Muscle layer of colon (tissue), 2 donors: ENCODE results near the gene WDR36.

ENCODE experiments used
- H3K27ac ChIP-seq: one replicate; pipeline ENCODE4 v1.7.0; 2013; ENCODE audit warnings: low read depth, mild to moderate bottlenecking, low read length, moderate library complexity
- H3K27me3 ChIP-seq, 2 donors: one replicate each; pipeline ENCODE4 v1.7.0; 2013; ENCODE audit warnings: low read length in 2 of 2, mild to moderate bottlenecking in 2 of 2; ENCODE audit not compliant: insufficient read depth in 2 of 2, control insufficient read depth in 1 of 2
- H3K36me3 ChIP-seq: one replicate; pipeline ENCODE4 v1.7.0; 2013; ENCODE audit warnings: mild to moderate bottlenecking, low read length; ENCODE audit not compliant: insufficient read depth
- H3K4me1 ChIP-seq: one replicate; pipeline ENCODE4 v1.7.0; 2013; ENCODE audit warnings: mild to moderate bottlenecking, low read length; ENCODE audit not compliant: insufficient read depth
- H3K4me3 ChIP-seq, 2 donors: one replicate each; pipeline ENCODE4 v1.7.0; 2013; ENCODE audit warnings: low read length in 2 of 2, low read depth in 1 of 2, mild to moderate bottlenecking in 1 of 2, moderate library complexity in 1 of 2
- H3K9ac ChIP-seq: one replicate; pipeline ENCODE4 v1.7.0; 2013; ENCODE audit warnings: low read length
- H3K9me3 ChIP-seq: one replicate; pipeline ENCODE4 v1.7.0; 2013; ENCODE audit warnings: mild to moderate bottlenecking, low read length
- donor health status: abdominal sarcoma.
- donor health status: Adenocarcinoma of cecum.

WDR36 gene

DNA sequence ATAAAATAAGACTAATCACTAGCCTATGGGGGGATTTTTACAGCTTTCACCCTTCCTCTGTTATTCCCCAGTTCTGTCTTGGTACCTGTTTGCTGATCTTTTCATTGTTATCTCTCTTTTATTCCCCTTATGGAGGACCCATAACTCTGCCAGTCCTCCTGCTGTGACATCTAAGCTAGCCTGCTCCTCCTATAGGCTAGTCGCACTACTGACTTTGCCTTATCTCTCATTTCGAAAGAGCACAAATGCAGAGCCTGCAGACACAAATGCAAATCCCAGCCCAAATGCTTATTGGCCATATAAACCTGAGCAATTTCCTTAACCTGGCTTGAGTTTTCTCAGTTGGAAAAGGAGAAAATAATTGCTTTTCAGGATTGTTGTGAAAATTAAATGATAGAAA is 72.9 kb downstream of the WDR36 start:
- Histone ChIP-seq H3K36me3 (no peaks in the 10 kb centered on the region), H3K9me3 (no peaks in the 10 kb centered on the region), H3K9ac (no peak overlapping the region), H3K4me1 (no peaks in the 10 kb centered on the region), H3K4me3 (no peak overlapping the region), H3K27me3 (no peaks in the 10 kb centered on the region), H3K27ac (no peak overlapping the region)

DNA sequence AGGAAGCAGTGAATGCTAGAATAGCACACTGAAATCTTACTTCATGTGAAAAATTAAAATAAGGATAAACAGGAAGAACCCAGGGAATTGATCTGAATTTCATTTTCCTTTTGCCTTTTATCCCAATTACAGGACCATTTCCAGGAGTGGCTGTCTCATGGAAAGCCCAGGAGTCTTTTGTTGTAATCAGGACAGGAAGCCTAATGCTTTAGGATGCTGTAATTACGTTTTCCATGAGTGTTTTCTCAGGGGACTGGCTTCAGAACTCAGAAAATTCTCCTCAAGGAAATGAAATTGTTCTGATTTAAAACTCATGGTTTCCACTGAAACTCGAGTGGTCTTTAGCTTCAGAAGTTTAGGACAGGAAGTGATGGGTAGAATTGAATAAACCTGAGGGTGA is 75.4 kb downstream of the WDR36 start:
- H3K9me3 ChIP-seq, result no peaks in the 10 kb centered on the region
- H3K27me3 ChIP-seq, result no peaks in the 10 kb centered on the region
- H3K4me1 ChIP-seq, result no peaks in the 10 kb centered on the region

DNA sequence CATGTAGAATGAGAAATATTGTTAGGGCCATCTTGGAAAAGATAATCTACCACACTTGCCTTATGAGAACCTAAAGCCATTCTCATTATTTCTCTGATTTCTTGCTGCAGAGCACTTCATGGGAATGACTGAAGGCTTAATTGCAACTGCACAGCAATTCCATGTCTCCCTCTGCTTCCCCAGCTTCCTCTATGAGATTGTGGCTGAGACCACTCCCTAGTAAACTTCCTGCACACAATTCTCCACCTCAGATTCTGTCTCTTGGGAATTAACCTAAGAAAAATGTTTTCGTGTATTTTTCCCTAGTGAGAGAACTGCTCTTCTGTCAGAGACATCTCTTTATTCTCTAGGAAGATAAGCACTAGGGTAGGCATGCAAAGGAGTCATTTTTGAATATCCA is 76.5 kb downstream of the WDR36 start:
- H3K4me3 ChIP-seq, result no peak overlapping the region
- no peaks in the 10 kb centered on the region for H3K27me3 ChIP-seq
- H3K4me1 ChIP-seq, result no peaks in the 10 kb centered on the region
- H3K9me3 ChIP-seq, result no peaks in the 10 kb centered on the region
- no peak overlapping the region for H3K27ac ChIP-seq
- no peak overlapping the region for H3K9ac ChIP-seq
- H3K36me3 ChIP-seq, result no peaks in the 10 kb centered on the region

More for the DNA sequence above, 75.4 kb downstream of the WDR36 start:
- Histone ChIP-seq H3K27ac (no peak overlapping the region), H3K4me3 (no peak overlapping the region), H3K36me3 (no peaks in the 10 kb centered on the region), H3K9ac (no peak overlapping the region)

DNA sequence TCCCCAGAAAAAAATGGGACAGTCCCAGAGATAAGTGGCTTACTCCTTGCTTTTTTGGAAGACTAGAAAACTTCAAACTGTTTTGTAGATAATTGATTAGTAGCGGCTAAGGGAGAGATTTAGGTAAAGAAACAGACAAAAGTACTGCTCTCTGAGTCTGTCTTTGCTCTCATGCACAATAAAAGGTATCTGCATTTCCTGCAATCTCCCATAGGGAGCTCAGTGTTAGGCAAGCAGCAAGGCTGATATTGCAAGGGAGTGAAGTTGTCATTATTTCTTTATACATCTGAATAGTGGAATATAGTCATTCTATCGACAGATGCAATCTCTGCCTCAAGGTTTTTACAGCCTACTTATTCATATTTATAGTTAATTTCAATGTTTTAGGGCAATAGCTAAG is 77.1 kb downstream of the WDR36 start:
- no peaks in the 10 kb centered on the region for H3K4me1 ChIP-seq
- no peaks in the 10 kb centered on the region for H3K36me3 ChIP-seq
- H3K4me3 ChIP-seq, result no peak overlapping the region
- no peaks in the 10 kb centered on the region for H3K9me3 ChIP-seq
- no peaks in the 10 kb centered on the region for H3K27me3 ChIP-seq
- no peak overlapping the region for H3K27ac ChIP-seq
- no peak overlapping the region for H3K9ac ChIP-seq

DNA sequence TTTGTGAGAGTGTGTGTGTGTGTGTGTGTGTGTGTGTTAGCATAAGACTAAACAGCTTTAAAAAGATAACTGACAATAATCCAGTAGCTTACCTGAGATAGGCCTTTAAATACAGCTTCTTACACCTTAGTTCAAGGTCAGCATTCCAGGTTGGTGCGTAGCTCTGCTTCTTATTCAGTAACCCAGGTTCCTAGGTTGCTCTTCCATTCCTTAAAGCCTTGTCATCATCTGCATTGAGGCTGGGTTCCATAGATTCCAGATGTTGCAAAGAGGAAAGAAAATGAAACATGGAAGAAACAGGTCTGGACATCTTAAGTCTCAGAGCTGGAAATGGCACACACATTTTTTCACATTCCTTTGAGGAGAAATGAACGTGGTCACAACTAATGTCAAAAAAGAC is 78.1 kb downstream of the WDR36 start:
- Histone ChIP-seq H3K27me3 (no peaks in the 10 kb centered on the region), H3K36me3 (no peaks in the 10 kb centered on the region), H3K4me3 (no peak overlapping the region), H3K27ac (no peak overlapping the region), H3K9me3 (no peaks in the 10 kb centered on the region), H3K4me1 (no peaks in the 10 kb centered on the region), H3K9ac (no peak overlapping the region)

DNA sequence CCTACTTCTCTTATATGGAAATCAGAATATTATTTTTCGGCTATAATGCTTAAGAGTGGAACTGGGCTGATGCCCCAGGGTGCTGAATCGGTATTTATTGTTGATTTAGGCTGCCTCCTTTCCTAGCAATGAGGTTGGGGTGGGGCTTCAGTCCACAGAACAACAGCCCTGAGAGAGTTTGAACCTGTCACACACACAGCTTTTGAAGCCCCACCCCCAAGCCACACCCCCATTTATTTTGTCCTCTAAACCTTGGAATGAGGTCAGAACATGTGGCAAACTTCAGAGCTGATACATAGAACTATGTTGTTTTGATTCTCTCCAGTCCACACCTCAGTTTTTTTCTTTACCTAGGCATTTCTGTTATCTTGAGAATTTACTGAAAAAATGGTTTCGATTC is 80.4 kb downstream of the WDR36 start:
- Histone ChIP-seq H3K27me3 (no peaks in the 10 kb centered on the region), H3K36me3 (no peaks in the 10 kb centered on the region), H3K9ac (no peak overlapping the region), H3K27ac (no peak overlapping the region), H3K4me3 (no peak overlapping the region), H3K4me1 (no peaks in the 10 kb centered on the region), H3K9me3 (no peaks in the 10 kb centered on the region)

DNA sequence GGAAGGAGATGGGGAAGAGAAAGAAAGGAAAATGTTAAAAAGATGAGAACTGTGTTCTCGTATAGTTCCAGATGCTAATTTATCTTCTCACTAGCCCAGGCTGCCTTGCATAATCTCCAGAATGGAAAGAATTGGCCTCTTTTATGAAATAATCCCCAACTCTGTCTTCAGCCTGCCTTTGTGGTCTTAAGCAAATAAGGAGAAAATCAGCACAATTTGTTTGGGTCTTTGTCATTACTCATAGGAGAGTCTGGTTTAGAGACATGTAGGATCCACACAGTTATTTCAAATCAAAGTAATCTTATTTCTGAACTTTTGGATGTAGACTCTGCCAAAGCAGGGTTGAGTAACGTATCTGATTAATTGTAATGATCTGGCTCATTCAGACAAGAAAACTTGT is 81.3 kb downstream of the WDR36 start:
- Histone ChIP-seq H3K9me3 (no peaks in the 10 kb centered on the region), H3K4me1 (no peaks in the 10 kb centered on the region), H3K36me3 (no peaks in the 10 kb centered on the region), H3K27me3 (no peaks in the 10 kb centered on the region), H3K4me3 (no peak overlapping the region), H3K9ac (no peak overlapping the region), H3K27ac (no peak overlapping the region)
